ENCODE results near the gene MAN1C1.

DNA sequence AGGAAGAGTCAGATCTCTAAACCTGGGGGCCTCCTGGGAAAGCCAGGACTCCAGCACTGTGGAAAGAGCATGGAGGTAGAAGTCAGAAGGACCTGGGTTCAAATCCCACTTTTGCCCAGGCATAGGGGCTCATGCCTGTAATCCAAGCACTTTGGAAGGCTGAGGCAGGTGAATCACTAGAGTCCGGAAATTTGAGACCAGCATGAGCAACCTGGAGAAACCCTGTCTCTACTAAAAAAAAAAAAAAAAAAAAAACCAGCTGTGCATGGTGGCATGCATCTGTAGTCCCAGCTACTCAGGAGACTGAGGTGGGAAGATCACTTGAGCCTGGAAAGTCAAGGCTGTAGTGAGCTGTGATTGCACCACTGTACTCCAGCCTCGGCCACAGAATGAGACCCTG, 41.4 kb upstream of the MAN1C1 start:
- TF ChIP-seq, protein P1, sequence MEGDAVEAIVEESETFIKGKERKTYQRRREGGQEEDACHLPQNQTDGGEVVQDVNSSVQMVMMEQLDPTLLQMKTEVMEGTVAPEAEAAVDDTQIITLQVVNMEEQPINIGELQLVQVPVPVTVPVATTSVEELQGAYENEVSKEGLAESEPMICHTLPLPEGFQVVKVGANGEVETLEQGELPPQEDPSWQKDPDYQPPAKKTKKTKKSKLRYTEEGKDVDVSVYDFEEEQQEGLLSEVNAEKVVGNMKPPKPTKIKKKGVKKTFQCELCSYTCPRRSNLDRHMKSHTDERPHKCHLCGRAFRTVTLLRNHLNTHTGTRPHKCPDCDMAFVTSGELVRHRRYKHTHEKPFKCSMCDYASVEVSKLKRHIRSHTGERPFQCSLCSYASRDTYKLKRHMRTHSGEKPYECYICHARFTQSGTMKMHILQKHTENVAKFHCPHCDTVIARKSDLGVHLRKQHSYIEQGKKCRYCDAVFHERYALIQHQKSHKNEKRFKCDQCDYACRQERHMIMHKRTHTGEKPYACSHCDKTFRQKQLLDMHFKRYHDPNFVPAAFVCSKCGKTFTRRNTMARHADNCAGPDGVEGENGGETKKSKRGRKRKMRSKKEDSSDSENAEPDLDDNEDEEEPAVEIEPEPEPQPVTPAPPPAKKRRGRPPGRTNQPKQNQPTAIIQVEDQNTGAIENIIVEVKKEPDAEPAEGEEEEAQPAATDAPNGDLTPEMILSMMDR (conservative IDR thresholded peaks at IDR 0.05 in 1 of 2, IDR thresholded peaks at IDR 0.05 in 1 of 2; ENCODE audit: extremely low read depth in 1 of 2, insufficient read depth in 1 of 2, low read depth in 1 of 2, low read length in 2 of 2), result no peak
- no peak for TF ChIP-seq EZH2 (IDR thresholded peaks at IDR 0.05; ENCODE audit: borderline replicate concordance, low read length)
